PC-3 (cell line): Measurements from ENCODE around the gene TXNRD1. TPM values are rescaled to one million over a fixed set of nuclear protein-coding genes. Genes with fewer than 3 reads are reported as not detected.
A peak's percentile ranks its signal among the peaks of the same experiment; 100 is the strongest.

Source experiments
- ATAC-seq: fragments of 200-7000 bp; cut with Tn5 transposase; 2 replicates; pipeline ENCODE4 v1.9.1; 2020; ENCODE audit warnings: mild to moderate bottlenecking, moderate library complexity
- BruUV-seq: library from RNA; stranded (reverse); fragments of 400-500 nt; replicated peaks from 2 replicates; lab custom pipeline; 2021; lab: Mats Ljungman, UMichigan
- CTCF ChIA-PET: fragments of 300-600 bp; sonication (Branson Sonifier 250); formaldehyde crosslinking; loops from one replicate; lab custom pipeline; 2022; ENCODE audit warnings: antibody characterized with exemption; lab: Charles Lee
- POLR2A ChIA-PET: fragments of 300-600 bp; sonication (Branson Sonifier 250); formaldehyde crosslinking; loops from one replicate; lab custom pipeline; 2022; ENCODE audit warnings: antibody characterized with exemption; ENCODE audit not compliant: unreplicated experiment; lab: Charles Lee
- DNase-seq: peaks from one replicate; pipeline ENCODE4 v3.0.0-alpha.2; 2015
- H2AFZ ChIP-seq: fragments of 300-600 bp; sonication (generic); 2 replicates; pipeline ENCODE4 v1.6.0; 2016; ENCODE audit warnings: antibody characterized with exemption, low read length
- H3F3A ChIP-seq: fragments of 300-600 bp; sonication (generic); one replicate; pipeline ENCODE4 v1.6.0; 2017; ENCODE audit warnings: antibody characterized with exemption, low read length, control low read depth, mild to moderate bottlenecking; ENCODE audit not compliant: unreplicated experiment
- H3K27ac ChIP-seq: fragments of 300-600 bp; sonication (generic); 2 replicates; pipeline ENCODE4 v1.5.1; 2016; ENCODE audit warnings: mild to moderate bottlenecking, low read length
- H3K27me3 ChIP-seq: fragments of 300-600 bp; sonication (generic); 2 replicates; pipeline ENCODE4 v1.6.1; 2016; ENCODE audit warnings: low read length, mixed read lengths
- H3K36me3 ChIP-seq: fragments of 300-600 bp; sonication (generic); 2 replicates; pipeline ENCODE4 v1.6.1; 2016; ENCODE audit warnings: low read depth, mixed run types, low read length, mixed read lengths
- H3K4me1 ChIP-seq: fragments of 300-600 bp; sonication (generic); 2 replicates; pipeline ENCODE4 v1.5.1; 2016; ENCODE audit warnings: low read length; ENCODE audit not compliant: insufficient read depth
- H3K4me2 ChIP-seq: fragments of 300-600 bp; sonication (generic); 2 replicates; pipeline ENCODE4 v1.6.0; 2016; ENCODE audit warnings: low read length
- H3K4me3 ChIP-seq: fragments of 300-600 bp; sonication (generic); 2 replicates; pipeline ENCODE4 v1.5.1; 2016; ENCODE audit warnings: mild to moderate bottlenecking, low read length, mixed read lengths
- H3K79me2 ChIP-seq: fragments of 300-600 bp; sonication (generic); 2 replicates; pipeline ENCODE4 v1.6.1; 2017; ENCODE audit warnings: low read length, mixed read lengths
- H3K9ac ChIP-seq: fragments of 300-600 bp; sonication (generic); 2 replicates; pipeline ENCODE4 v1.6.0; 2016; ENCODE audit warnings: mild to moderate bottlenecking, low read length
- H3K9me2 ChIP-seq: fragments of 300-600 bp; sonication (generic); replicated peaks from 2 replicates; pipeline ENCODE4 v1.6.1; 2016; ENCODE audit warnings: mixed run types, low read length, mixed read lengths
- H3K9me3 ChIP-seq: fragments of 300-600 bp; sonication (generic); 2 replicates; pipeline ENCODE4 v1.6.1; 2016; ENCODE audit warnings: low read length, mixed read lengths
- H4K20me1 ChIP-seq: fragments of 300-600 bp; sonication (generic); 2 replicates; pipeline ENCODE4 v1.6.1; 2016; ENCODE audit warnings: low read length, mixed read lengths
- CTCF ChIP-seq: fragments of 300-600 bp; sonication (generic); conservative IDR thresholded peaks from 2 replicates; pipeline ENCODE4 v1.5.1; 2017; ENCODE audit warnings: antibody characterized with exemption, low read depth, mild to moderate bottlenecking, low read length
- EZH2 ChIP-seq: fragments of 300-600 bp; sonication (generic); IDR thresholded peaks from one replicate; pipeline ENCODE4 v1.6.1; 2017; ENCODE audit warnings: antibody characterized with exemption, mild to moderate bottlenecking, low read length; ENCODE audit not compliant: unreplicated experiment
- EZH2phosphoT487 ChIP-seq: fragments of 300-600 bp; sonication (generic); IDR thresholded peaks from 2 replicates; pipeline ENCODE4 v1.6.1; 2018; ENCODE audit warnings: mild to moderate bottlenecking, antibody characterized with exemption, low read length, borderline replicate concordance
- intact Hi-C: fragments of 100-400 bp; cut with micrococcal nuclease; formaldehyde crosslinking; loops from 2 replicates; pipeline ENCODE4 v1.9.0; 2023
- total RNA-seq: library from RNA; depleted of rRNA; stranded (reverse); fragments of >200 nt; gene quantifications from 2 replicates; pipeline ENCODE4 v1.2.3, GENCODE V29; 2014

Gene TXNRD1
- total RNA-seq, 1 experiment from 2014 or later = 419 TPM

GRCh38 chr12:104299842-104300481 is 84.4 kb downstream of the TXNRD1 start:
- no TSS peak for BruUV-seq
- no peak overlapping the region for H3K4me3 ChIP-seq
- ChIA-PET CTCF (no interaction called here), POLR2A (interaction anchor here (0.5 to 0.6 kb wide), 3 partner anchors 86 to 207 kb away, joined by 3 to 6 read pairs (median 6); no protein-coding TSS in a partner anchor)
- peaks cover 79% of the 10 kb centered on the region for H3K36me3 ChIP-seq
- H3K27me3 ChIP-seq = no peaks in the 10 kb centered on the region
- no peak for ATAC-seq
- no peak overlapping the region for H3K9ac ChIP-seq
- no peak overlapping the region for H2AFZ ChIP-seq
- H4K20me1 ChIP-seq = peaks cover 88% of the 10 kb centered on the region
- peak overlapping the region; percentile 22 for H3K27ac ChIP-seq
- peaks cover 54% of the 10 kb centered on the region for H3K4me1 ChIP-seq
- no peaks in the 10 kb centered on the region for H3K9me2 ChIP-seq
- peaks cover 13% of the 10 kb centered on the region for H3F3A ChIP-seq
- peak overlapping the region; percentile 6; the same call in 1 of the 2 replicates for H3K4me2 ChIP-seq
- no peak for DNase-seq
- TF ChIP-seq EZH2 = no peak
- TF ChIP-seq CTCF = no peak
- no peak for TF ChIP-seq EZH2phosphoT487
- H3K79me2 ChIP-seq = peaks cover 100% of the 10 kb centered on the region
- H3K9me3 ChIP-seq = no peaks in the 10 kb centered on the region
- intact Hi-C loops = loop anchor here (10.0 kb wide), 1 partner anchor 245 kb away; the partner anchor contains the start of gene GLT8D2

GRCh38 chr12:104303538-104304151 is 88.1 kb downstream of the TXNRD1 start, which contains the start of gene EID3:
Gene EID3 (plus strand): TSS chr12:104303739. CDS start chr12:104303935, 196 bp downstream.
- Histone ChIP-seq H3K9me2 (no peaks in the 10 kb centered on the region), H2AFZ (no peak within 1 kb of the TSS), H3K9ac (no peak within 1 kb of the TSS), H3K4me3 (no peak within 1 kb of the TSS), H3K4me1 (peaks cover 28% of the 10 kb centered on the region), H3K79me2 (peaks cover 99% of the 10 kb centered on the region), H4K20me1 (peaks cover 89% of the 10 kb centered on the region), H3K4me2 (no peak within 1 kb of the TSS), H3K36me3 (peaks cover 78% of the 10 kb centered on the region), H3K27me3 (no peaks in the 10 kb centered on the region), H3K9me3 (no peaks in the 10 kb centered on the region), H3F3A (peaks cover 27% of the 10 kb centered on the region), H3K27ac (peak within 1 kb of the TSS; percentile 27)
- ChIA-PET POLR2A (no interaction called here), CTCF (no interaction called here)
- DNase-seq (no peak), ATAC-seq (no peak)
- intact Hi-C loops = loop anchor here (10.0 kb wide), 1 partner anchor 249 kb away; the partner anchor contains the start of gene GLT8D2
- TF ChIP-seq EZH2 (no peak), EZH2phosphoT487 (no peak), CTCF (no peak)
- BruUV-seq = no TSS peak
